Measurements from ENCODE around the gene UBL5.
"Not testable (repeated sequence)": the region's sequence is repeated elsewhere in the genome, so short reads cannot be mapped to it uniquely, and the experiment has no call there.

UBL5 gene

GRCh38 chr19:9818175-9818733 lies 9.5 kb upstream of the UBL5 start:
- no peak for DNase-seq

GRCh38 chr19:9818734-9819595 lies 8.8 kb upstream of the UBL5 start, which contains the start of gene FBXL12:
Gene FBXL12 (minus strand): TSS chr19:9819079. CDS start chr19:9818813, 266 bp downstream.
- peak; percentile 100 for DNase-seq

GRCh38 chr19:9819596-9819909 lies 8.2 kb upstream of the UBL5 start:
- no peak for DNase-seq

GRCh38 chr19:9820034-9820433 lies 7.7 kb upstream of the UBL5 start:
- not testable (repeated sequence) for DNase-seq

- DNase-seq = no peak
These were observed 3.9 kb upstream of the UBL5 start for GRCh38 chr19:9823816-9824215.

DNA sequence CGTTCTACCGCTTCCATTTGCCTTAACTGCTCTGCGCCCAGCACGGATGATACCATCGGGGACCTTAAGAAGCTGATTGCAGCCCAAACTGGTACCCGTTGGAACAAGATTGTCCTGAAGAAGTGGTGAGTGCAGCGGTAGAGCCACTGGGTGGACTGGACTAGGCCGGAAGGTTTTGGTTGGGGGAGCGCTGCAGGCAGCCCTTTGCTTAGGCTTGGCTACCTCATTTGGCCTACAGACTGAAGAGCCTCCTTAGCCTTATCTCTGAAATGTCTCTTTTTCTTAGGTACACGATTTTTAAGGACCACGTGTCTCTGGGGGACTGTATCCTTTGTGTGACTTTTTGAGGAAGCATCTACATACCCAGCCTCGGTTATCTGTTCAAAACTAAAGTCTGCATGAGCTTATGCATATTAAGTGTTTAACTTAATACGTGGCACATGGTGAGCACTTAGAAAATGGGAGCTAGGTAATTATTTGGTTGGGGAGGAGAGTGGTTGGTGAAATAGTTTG lies 889 bp downstream of the UBL5 start:
- DNase-seq = no peak

GRCh38 chr19:9834307-9834725 lies 6.6 kb downstream of the UBL5 start:
- no peak for DNase-seq

DNA sequence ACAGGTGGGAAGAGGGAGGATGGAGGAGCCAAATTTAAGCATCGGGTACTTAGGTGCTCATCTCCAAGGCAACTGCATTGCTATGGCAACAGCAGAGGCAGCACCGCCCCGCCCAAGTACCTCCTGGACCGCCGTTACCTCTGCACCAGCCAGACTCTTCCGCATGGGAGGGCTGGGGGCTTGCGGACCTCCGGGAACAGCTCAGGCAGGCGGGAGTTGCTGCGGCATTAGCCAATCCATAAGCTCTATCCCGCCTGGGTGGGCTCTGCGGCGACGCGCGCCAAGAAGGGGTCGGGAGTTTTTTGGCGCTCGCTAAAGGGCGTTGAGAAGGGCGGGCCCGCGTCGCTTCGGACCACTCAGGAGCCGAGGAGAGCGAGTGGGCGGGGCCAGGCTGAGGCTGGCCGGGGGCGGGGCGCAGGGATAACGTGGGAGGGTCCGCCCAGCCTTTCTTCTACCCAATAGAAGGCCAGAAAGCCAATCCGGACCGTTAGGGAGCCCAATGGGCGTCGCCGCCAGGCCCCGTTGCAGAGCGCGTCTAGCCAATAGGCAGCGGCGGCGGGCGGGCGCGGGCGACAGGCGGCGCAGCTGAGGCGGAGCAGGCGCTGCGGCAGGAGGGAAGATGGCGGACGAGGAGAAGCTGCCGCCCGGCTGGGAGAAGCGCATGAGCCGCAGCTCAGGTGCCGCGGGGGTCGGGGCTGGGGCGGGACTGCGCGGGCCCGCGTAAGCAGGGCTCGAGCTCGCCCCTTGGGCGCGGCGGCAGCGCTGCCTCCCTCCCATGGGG lies 7.2 kb downstream of the UBL5 start, which contains the start of gene PIN1:
TSS of gene PIN1 (plus strand) at position 593 of the 781 bp plus-strand sequence. CDS start at position 620, 27 bp downstream.
- peak; percentile 99 for DNase-seq

DNA sequence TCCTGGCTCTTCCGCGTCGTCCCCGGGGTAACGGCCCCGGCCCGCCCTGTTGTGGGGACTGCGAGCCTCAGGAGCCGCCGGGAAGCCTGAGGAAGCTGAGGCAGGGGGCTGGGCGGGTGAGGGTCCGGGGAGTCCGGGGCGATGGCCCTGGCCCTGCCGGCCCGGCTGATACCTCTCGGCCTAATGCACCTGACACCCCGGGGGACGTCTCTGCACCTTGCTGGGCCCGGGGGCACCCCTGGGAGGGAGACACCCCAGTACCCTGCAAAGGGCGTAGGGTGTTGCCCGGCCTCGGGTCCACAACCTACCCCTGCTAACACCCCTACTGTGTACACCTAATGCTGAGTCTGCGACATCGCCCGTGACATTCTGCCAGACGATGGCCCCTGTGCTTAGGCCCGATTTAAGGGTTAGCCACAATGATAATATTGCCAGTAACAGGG lies 7.8 kb downstream of the UBL5 start:
- no peak for DNase-seq

GRCh38 chr19:9836021-9836420 lies 8.3 kb downstream of the UBL5 start:
- DNase-seq = no peak

DNA sequence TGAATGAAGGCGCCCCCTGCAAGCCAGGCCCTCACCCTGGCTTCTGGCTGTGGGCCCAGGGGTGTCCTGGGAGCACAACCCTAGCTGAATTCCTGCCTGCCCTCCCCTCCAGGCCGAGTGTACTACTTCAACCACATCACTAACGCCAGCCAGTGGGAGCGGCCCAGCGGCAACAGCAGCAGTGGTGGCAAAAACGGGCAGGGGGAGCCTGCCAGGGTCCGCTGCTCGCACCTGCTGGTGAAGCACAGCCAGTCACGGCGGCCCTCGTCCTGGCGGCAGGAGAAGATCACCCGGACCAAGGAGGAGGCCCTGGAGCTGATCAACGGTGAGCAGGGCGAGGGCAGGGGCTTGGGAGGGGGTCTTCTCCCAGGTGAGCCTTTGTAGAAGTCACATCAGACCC lies 10.6 kb downstream of the UBL5 start:
- no peak for DNase-seq

DNA sequence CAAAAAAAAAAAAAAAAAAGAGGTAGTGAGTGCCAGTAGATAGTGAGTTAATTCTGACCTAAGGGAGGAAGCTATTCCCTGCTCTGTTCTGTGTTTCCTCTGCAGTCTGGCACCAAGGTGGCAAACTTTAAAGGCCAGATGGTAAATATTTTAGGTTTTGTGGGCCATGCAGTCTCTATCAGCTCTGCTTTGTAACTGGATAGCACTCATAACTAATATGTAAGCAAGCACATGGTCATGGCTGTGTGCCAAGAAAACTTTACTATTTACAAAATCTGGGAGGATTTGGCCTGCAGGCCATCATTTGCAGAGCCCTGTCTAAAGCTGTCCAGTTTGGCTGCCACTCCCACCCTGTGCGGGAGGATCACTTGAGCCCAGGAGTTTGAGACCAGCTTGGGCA lies 11.7 kb downstream of the UBL5 start:
- no peak for DNase-seq

- DNase-seq = no peak
These were observed 15.3 kb downstream of the UBL5 start for GRCh38 chr19:9842834-9843625.

DNA sequence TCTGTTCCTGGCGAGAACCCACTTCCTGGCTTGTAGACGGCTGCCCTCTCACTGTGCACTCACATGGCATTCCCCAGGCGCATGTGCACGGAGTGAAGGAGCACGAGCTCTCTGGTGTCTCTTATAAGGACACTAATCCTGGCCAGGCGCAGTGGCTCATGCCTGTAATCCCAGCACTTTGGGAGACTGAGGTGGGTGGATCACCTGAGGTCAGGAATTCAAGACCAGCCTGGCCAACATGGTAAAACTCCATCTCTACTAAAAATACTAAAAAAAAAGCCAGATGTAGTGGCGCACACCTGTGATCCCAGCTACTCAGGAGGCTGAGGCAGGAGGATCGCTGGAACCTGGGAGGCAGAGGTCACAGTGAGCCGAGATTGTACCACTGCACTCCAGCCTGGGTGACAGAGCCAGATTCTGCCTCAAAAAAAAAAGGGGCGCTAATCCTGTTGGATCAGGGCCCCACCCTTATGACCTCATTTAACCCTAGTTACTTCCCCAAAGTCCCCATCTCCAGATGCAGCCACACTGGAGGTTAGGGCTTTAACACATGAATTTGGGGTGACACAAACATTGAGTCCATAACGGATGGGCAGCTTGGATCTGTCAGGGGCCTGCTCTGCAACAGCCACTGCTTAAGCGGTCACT lies 16.0 kb downstream of the UBL5 start:
- DNase-seq = not testable (repeated sequence)

- no peak for DNase-seq
These were observed 19.5 kb downstream of the UBL5 start for GRCh38 chr19:9847087-9847671.

GRCh38 chr19:9848060-9848459 lies 20.3 kb downstream of the UBL5 start:
- DNase-seq = peak; percentile 33

- no peak for DNase-seq
These were observed 21.0 kb downstream of the UBL5 start for GRCh38 chr19:9848762-9849161.

DNA sequence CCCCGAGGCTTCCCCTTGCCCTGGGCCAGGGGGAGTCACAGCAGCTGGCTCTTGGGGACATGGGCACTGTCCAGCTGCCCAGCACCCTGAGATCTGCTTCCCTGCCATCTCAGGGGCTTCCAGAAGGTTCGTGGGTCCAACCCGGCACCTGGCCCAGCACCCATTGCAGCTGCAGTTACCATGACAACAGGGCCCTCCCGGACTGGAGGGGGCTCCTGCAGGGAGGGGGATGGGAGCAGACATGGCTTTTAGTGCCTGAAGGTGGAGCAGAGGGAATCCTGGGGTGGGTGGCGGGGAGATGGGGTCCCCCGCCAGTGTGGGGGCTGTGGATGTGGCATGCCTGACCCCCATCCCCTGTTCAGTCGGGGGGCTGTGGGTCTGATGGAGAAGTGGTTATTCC lies 22.1 kb downstream of the UBL5 start:
- DNase-seq = no peak

DNA sequence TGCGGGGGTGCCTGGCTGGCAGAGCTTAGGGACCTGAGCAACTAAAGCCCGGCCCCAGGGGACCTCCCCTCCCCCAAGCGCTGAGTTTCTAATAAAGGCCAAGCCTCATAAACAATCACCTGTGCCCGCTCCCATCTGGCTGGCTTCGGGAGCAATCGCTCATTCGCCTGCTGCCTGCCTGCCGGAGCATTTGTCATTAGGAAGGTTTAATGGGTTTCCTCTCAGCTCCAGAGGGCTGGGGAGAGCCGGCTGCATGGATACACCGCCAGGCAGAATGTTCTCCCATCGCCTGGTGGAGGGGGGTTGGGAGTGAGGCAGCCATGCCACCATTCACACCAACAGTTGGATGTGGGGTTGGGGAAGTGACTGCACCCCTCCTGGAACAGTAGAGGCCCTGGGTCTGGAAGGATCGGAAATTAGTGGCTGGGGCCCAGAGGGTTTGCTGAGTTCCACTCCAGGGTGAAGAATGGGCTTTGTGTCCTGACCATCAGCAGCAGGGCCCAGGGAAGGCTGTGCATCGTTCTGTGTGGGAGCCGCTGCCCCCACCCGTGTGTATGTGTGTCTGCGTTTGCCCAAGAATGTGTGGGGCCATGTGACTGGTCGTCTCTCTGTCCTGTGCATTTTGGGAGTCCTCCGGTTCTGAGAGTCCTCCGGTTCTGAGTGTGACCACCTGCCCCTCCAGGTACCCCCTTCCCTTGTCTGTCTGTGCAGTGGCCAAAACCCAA lies 22.7 kb downstream of the UBL5 start:
- DNase-seq = no peak

DNA sequence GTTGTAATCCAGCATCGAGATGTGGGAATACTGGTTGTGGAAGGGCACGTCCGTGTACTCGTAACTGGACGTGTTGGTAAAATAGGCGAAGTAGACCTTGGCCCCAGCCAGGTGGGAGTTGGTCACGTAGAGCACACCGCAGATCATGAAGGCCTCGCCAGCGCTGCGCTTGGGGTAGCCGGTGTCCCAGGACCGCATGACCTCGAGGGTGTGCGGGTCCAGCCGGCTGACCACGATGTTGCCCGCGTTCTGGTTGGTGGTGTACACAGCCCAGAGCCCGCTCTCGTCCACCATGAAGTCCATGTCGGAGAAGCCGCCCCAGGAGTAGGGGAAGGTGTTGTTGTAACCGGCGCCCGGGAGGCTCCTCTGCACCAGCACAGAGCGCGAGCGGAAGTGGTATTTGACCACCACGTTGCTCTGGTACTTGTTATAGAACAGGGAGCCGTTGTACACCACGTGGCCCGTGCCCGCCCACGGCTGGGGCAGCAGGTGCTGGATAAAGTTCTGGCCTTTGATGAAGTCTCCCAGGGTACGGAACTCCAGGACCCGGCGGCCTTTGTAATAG lies 26.6 kb downstream of the UBL5 start:
- DNase-seq = no peak
